ENCODE results near the gene PIH1D1. TPM values are rescaled to one million over a fixed set of nuclear protein-coding genes. Genes with fewer than 3 reads are reported as not detected.
"Not testable (repeated sequence)": the region's sequence is repeated elsewhere in the genome, so short reads cannot be mapped to it uniquely, and the experiment has no call there.

The PIH1D1 gene
- total RNA-seq, 2 donors from 2014 or later: 32.2 to 42.5 TPM

GRCh38 chr19:49461656-49462055 lies 10.0 kb upstream of the PIH1D1 start:
- intact Hi-C loops (cut with DNase I): no loop called here
- no peak for DNase-seq
- no peak for ATAC-seq

DNA sequence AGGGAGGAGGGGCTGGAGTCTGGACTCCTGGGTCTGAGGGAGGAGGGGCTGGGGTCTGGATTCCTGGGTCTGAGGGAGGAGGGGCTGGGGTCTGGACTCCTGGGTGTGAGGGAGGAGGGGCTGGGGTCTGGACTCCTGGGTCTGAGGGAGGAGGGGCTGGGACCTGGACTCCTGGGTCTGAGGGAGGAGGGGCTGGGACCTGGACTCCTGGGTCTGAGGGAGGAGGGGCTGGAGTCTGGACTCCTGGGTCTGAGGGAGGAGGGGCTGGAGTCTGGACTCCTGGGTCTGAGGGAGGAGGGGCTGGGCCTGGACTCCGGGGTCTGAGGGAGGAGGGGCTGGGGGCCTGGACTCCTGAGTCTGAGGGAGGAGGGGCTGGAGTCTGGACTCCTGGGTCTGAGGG lies 9.5 kb upstream of the PIH1D1 start:
- intact Hi-C loops (cut with DNase I): not testable (repeated sequence)

DNA sequence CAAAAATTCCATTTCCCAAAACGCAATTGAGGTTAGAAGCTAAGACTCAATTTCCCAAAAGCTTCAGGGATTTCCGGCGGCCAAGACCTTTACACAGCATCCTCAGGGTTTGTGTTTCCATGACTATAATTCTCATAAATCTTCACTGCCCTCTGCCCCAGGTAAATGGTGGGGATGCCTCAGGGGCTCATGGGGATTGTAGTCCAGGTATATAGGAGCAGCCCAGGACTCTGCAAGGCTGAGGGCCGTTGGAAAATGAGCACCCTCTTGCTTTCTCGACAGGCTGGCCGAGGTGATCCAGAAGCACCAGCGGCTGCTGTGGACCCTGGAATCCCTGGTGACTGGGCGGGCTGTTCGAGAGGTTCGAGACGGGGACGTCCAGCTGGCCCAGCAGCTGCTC lies 7.8 kb upstream of the PIH1D1 start:
- no peak for DNase-seq
- intact Hi-C loops (cut with DNase I): no loop called here
- no peak for ATAC-seq

More for the DNA sequence above, 9.5 kb upstream of the PIH1D1 start:
- DNase-seq, ATAC-seq: not testable (repeated sequence)

- no peak for ATAC-seq
- no peak for DNase-seq
- intact Hi-C loops (cut with DNase I): no loop called here
Measured at GRCh38 chr19:49458567-49458903, 6.9 kb upstream of the PIH1D1 start.

- DNase-seq: no peak
- intact Hi-C loops (cut with DNase I): no loop called here
Measured at GRCh38 chr19:49456326-49456725, 4.7 kb upstream of the PIH1D1 start.

DNA sequence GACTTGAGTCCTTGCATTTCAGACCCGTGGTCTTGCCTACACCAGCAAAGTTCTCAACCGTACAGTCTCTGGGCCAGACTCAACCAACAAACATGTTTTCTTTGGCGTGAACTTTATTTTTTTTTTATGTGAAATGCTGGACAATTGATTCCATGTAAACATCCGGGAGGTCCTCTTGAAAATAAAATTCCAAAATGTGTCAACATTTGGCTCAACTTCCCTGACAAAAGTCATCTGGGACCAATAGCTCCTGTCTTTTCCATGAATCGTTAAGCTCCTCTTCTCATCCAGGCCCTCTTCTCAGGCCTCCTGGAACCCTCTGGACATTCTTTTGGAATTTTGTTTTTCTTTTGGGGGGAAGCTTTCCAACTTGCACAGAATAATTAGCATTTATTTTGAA lies 4.2 kb upstream of the PIH1D1 start:
- intact Hi-C loops (cut with DNase I): no loop called here
- ATAC-seq: no peak

More at GRCh38 chr19:49456326-49456725, 4.7 kb upstream of the PIH1D1 start:
- ATAC-seq: no peak

DNA sequence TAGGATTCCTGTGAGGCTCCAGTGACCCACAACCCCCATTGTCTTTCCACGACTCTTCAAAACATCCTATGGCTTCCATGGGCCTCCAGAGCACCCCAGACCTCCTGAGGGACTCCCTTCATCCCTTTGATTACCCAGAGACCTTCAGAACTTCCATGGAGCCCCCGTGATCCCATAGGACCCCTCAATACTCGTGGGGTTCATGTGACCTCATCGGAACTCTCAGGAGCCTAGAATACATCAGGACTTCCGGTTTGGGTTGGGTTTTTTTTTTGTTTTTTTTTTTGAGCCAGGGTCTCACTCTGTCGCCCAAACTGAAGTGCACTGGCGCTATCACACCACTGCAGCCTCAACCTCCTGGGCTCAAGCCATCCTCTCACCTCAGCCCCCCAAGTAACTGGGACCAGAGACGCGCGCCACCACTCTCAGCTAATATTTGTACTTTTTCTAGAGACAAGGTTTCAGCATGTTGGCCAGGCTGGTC lies 2.2 kb upstream of the PIH1D1 start:
- intact Hi-C loops (cut with DNase I): no loop called here
- ATAC-seq: no peak

More for the DNA sequence above, 4.2 kb upstream of the PIH1D1 start:
- no peak for DNase-seq

DNA sequence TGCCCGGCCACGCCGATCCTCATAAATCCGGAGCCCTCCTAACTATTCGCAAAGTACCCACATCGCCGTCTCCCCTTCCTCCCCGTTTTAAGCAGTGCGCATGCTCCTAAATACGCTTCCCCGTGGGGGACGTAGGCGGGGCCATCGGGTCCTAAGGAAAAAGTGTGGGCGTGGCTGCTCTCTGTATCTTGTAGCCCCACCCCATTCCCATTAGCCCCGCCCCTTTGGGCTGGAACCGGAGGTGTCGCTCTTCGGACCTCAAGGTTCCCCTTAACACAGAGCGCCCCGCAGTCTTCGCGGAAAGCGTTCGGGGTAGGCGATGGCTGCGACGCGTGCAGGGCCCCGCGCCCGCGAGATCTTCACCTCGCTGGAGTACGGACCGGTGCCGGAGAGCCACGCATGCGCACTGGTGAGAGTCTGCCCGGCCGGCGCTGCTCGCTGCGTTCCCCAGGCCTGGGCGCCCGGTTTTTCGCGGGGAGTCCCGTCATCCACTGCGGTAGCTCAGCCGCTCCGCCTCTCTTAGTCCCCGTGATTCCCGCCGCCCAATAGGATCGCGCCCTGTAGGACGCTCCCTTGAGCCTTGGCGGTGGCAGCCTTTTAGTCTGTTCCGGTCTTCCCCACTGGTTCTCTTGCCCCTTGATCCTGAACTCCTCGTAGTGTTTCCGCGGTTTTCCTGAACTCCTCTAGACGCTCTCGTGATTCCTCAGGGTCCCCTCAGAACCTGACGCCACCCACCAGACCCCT lies 1.6 kb upstream of the PIH1D1 start, which contains the start of gene ALDH16A1:
Gene ALDH16A1, plus strand, starts transcription at position 213 of the 744 bp plus-strand sequence. Its CDS starts 107 bp downstream, at position 320.
- ATAC-seq (peak; percentile 94), DNase-seq (peak; percentile 98)
- intact Hi-C loops (cut with DNase I): no loop called here

More for the DNA sequence above, 2.2 kb upstream of the PIH1D1 start:
- no peak for DNase-seq

DNA sequence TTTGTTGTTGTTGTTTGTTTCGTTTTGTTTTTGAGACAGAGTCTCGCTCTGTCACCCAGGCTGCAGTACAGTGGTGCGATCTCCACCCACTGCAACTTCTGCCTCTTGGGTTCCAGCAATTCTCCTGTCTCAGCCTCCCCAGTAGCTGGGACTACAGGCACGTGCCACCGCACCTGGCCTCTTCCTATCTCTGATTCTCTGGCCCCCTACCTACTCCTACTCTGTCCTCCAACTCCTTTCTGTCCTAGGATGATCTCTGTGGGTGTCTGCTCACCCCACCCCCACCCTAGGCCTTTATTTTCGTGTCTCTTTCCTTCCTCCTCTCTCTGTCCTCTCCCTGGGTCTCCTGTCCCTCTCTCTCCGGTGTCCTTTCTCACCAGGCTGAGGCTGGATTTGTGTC lies 1.2 kb downstream of the PIH1D1 start:
- no peak for ATAC-seq
- intact Hi-C loops (cut with DNase I): no loop called here
- no peak for DNase-seq

- DNase-seq (no peak), ATAC-seq (no peak)
- intact Hi-C loops (cut with DNase I): loop anchor here in 1 of 2 donors (10.0 kb wide), 1 partner anchor 224 kb away; no protein-coding TSS in a partner anchor
Measured at GRCh38 chr19:49448432-49448786, 3.2 kb downstream of the PIH1D1 start.

DNA sequence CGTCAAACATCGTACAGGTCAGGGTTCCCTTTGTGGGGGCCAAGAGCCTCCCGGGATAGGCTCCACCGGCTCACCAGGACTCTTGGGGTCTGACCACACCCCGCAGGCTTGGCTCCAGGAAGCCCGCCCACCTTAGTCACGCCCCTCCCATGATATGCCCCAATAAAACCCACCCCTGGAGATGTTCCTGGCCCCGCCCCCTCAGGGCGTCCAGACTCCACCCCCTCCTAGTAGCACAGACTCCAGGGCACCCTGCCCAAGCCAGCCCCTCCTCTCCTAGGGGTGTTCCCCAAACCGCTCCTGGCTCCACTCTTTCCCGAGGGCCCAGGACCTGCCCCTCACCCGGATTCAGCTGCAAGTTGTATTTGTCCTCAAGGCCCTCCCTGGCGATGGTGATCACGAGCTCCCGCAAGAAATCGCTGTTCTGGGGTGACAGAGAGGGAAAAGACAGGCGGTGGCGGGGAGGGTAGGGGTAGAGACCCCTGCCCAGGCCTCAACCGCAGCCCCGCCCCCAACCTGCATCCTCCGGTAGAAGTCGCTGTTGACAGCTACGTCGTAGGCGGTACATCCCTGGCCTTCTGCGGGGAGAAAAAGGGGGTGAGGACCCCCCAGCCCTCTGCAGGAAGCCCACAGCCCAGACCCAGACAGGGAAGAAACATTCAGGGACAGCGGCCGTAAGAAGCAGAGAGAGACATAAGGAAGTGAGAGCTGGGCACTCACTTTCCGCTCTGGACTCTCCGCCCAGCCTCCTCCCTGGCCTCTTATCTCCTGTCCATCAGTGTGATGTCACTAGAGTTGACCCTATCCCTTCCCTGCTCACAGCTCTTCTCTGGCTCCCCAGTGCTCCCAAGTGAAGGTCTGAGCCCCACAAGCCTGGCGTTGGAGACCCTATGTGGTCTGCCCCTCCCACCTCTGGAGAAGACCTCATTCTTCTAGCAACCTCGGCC lies 3.9 kb downstream of the PIH1D1 start:
- no peak for ATAC-seq
- DNase-seq: peak; percentile 60
- intact Hi-C loops (cut with DNase I): loop anchor here in 1 of 2 donors (10.0 kb wide), 1 partner anchor 223 kb away; no protein-coding TSS in a partner anchor

- ATAC-seq (no peak), DNase-seq (no peak)
- intact Hi-C loops (cut with DNase I): loop anchor here in 1 of 2 donors (10.0 kb wide), 1 partner anchor 221 kb away; no protein-coding TSS in a partner anchor
Measured at GRCh38 chr19:49445997-49446396, 5.6 kb downstream of the PIH1D1 start.

- intact Hi-C loops (cut with DNase I): loop anchor here (5.0 to 10.0 kb wide), 2 partner anchors 52 to 219 kb away; no protein-coding TSS in a partner anchor
- not testable (repeated sequence) for DNase-seq, ATAC-seq
Measured at GRCh38 chr19:49444100-49444700, 7.4 kb downstream of the PIH1D1 start.

DNA sequence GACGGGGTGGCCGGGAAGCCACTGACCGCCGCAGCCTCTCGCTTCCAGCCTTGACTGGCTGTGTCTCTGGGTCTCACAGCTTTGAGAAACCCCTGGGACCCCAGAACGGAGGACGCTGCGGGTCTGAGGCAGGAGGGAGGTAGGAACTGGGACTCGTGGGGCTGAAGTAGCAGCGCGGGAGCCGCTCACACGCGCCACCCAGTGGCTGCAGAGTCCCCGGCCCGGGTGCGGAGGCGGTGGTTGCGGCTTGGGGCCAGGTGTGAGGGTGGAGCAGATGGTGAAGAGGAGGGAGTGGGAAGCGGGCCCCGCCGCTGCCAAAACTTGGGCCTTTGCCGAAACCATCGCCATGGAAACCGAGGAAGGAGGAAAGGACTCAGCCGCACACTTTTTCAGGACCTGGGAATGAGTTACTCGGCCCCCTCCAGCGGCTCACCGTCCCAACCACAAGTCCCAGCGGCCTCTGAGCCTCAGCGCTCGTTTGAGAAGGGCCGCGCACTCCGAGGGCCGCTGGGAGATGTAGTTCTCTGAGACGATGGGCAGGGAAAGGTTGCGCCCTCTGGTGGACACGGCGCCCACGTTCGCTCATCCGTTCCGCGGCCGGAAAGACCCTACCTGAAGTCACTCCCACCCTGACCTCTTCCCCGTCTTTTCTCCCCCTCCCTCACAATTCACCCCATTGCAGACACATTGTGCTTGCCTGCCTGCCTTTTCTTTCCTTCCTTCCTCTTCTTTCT lies 8.1 kb downstream of the PIH1D1 start:
- DNase-seq: peak; percentile 97

GRCh38 chr19:49442771-49443365 lies 8.7 kb downstream of the PIH1D1 start:
- DNase-seq: peak; percentile 97
- intact Hi-C loops (cut with DNase I): loop anchor here (1.0 to 10.0 kb wide), 3 partner anchors 51 to 218 kb away; no protein-coding TSS in a partner anchor
- ATAC-seq: peak; percentile 85 to 89

More for the DNA sequence above, 8.1 kb downstream of the PIH1D1 start:
- intact Hi-C loops (cut with DNase I): loop anchor here (1.0 to 10.0 kb wide), 3 partner anchors 51 to 219 kb away; no protein-coding TSS in a partner anchor
- ATAC-seq: peak; percentile 91 to 92

- ATAC-seq: peak in 1 of 2 donors; percentile 0
- intact Hi-C loops (cut with DNase I): loop anchor here (5.0 to 10.0 kb wide), 2 partner anchors 50 to 218 kb away; no protein-coding TSS in a partner anchor
- DNase-seq: peak; percentile 61
Measured at GRCh38 chr19:49442354-49442753, 9.3 kb downstream of the PIH1D1 start.

GRCh38 chr19:49441960-49442350 lies 9.7 kb downstream of the PIH1D1 start:
- ATAC-seq: no peak

More at GRCh38 chr19:49441960-49442350, 9.7 kb downstream of the PIH1D1 start:
- no peak for DNase-seq
- intact Hi-C loops (cut with DNase I): loop anchor here (5.0 to 10.0 kb wide), 2 partner anchors 50 to 217 kb away; no protein-coding TSS in a partner anchor
